Right lobe of liver (tissue), 4 donors: Measurements from ENCODE around the gene MRPL19.

ENCODE experiments used
- CTCF ChIP-seq, 4 donors: fragments of 200-600 bp in 3 of 4; fragments of 450-650 bp in 1 of 4; IDR thresholded peaks; one replicate each; pipeline versions ENCODE4 v1.5.1 to v1.8.0; 2016 to 2022; ENCODE audit warnings: antibody characterized with exemption in 4 of 4, mild to moderate bottlenecking in 2 of 4
- POLR2A ChIP-seq: fragments of 450-650 bp; IDR thresholded peaks from one replicate; pipeline ENCODE4 v1.6.1; 2017; ENCODE audit warnings: antibody characterized with exemption, mild to moderate bottlenecking
- donor health status: DM: no; HTN: no; CAD: no.
- donor health status: DM: no; HTN: no; CAD: no.
- donor health status: DM: no; HTN: yes; CAD: no.

- TF ChIP-seq CTCF (IDR thresholded peaks at IDR 0.05) (peak in 2 of 4 donors; percentile 9), POLR2A (no peak)
These were observed 40.6 kb upstream of the MRPL19 start for GRCh38 chr2:75605770-75606529.
